Astrocyte of the cerebellum (primary cell): Measurements from ENCODE around the gene CREB5.

Source experiments
- DNase-seq: peaks from one replicate; pipeline ENCODE4 v3.0.0-alpha.2; 2011; ENCODE audit warnings: low read depth
- H3K4me3 ChIP-seq: 2 replicates; pipeline ENCODE4 v1.5.1; 2011; ENCODE audit warnings: mild to moderate bottlenecking, low read depth, low read length, moderate library complexity
- CTCF ChIP-seq: IDR thresholded peaks from 2 replicates; pipeline ENCODE4 v1.5.1; 2012; ENCODE audit warnings: low read length, low read depth, moderate library complexity, mild to moderate bottlenecking; ENCODE audit errors: missing control alignments
- in situ Hi-C: cut with HindIII; loops from 2 replicates; pipeline ENCODE4 v1.10.0; 2017; ENCODE audit warnings: low sequenced_read_pairs

CREB5 gene

GRCh38 chr7:28556025-28556424 lies 143.7 kb downstream of the CREB5 start:
- in situ Hi-C loops, result no loop called here
- TF ChIP-seq CTCF, result no peak
- DNase-seq, result no peak
- H3K4me3 ChIP-seq, result no peak overlapping the region

GRCh38 chr7:28556671-28557070 lies 144.4 kb downstream of the CREB5 start:
- in situ Hi-C loops, result no loop called here
- DNase-seq, result no peak
- no peak overlapping the region for H3K4me3 ChIP-seq
- TF ChIP-seq CTCF, result no peak

- TF ChIP-seq CTCF, result no peak
- H3K4me3 ChIP-seq, result no peak overlapping the region
- in situ Hi-C loops, result no loop called here
- DNase-seq, result no peak
Observed at GRCh38 chr7:28558236-28558635, 145.9 kb downstream of the CREB5 start.

- no peak for DNase-seq
- no peak overlapping the region for H3K4me3 ChIP-seq
- in situ Hi-C loops, result no loop called here
- TF ChIP-seq CTCF, result no peak
Observed at GRCh38 chr7:28560767-28561166, 148.4 kb downstream of the CREB5 start.

- no peak for TF ChIP-seq CTCF
- in situ Hi-C loops, result no loop called here
- DNase-seq, result no peak
- H3K4me3 ChIP-seq, result no peak overlapping the region
Observed at GRCh38 chr7:28564033-28564432, 151.7 kb downstream of the CREB5 start.

GRCh38 chr7:28564755-28565374 lies 152.5 kb downstream of the CREB5 start:
- TF ChIP-seq CTCF, result no peak
- no peak overlapping the region for H3K4me3 ChIP-seq
- DNase-seq, result no peak
- in situ Hi-C loops, result no loop called here

- H3K4me3 ChIP-seq, result no peak overlapping the region
- no peak for DNase-seq
- no peak for TF ChIP-seq CTCF
- in situ Hi-C loops, result no loop called here
Observed at GRCh38 chr7:28565980-28566379, 153.7 kb downstream of the CREB5 start.
